Embryonic facial prominence (tissue), 1 donor: ENCODE measurements around the gene INS.
"Not testable (repeated sequence)": the region's sequence is repeated elsewhere in the genome, so short reads cannot be mapped to it uniquely, and the experiment has no call there.

Source experiments
- DNase-seq: peaks from one replicate; pipeline ENCODE4 v3.0.0-alpha.2; 2016; ENCODE audit errors: extremely low spot score

Gene INS

DNA sequence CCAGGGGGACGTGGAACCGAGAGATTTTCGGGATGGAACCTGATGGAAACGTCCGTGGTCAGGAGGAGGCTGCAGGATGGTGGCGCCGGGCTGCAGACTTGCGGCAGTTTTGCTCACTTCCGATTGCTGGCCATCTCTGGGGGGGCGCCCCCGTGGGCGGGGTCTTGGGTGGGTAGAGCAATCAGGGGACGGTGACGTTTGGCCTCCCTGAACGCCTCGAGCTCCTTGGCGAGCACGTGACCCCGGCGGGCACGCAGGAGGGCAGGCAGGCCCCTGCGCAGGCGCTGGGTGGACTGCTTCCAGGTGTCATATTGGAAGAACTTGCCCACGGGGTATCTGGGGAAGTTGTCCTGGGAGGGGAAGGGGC is 28.2 kb downstream of the INS start:
- no peak for DNase-seq

- DNase-seq, result no peak
Observed at GRCh38 chr11:2132246-2132645, 28.8 kb downstream of the INS start.

GRCh38 chr11:2131371-2132236 is 29.4 kb downstream of the INS start:
- DNase-seq, result no peak

GRCh38 chr11:2130881-2131352 is 30.1 kb downstream of the INS start:
- no peak for DNase-seq

DNA sequence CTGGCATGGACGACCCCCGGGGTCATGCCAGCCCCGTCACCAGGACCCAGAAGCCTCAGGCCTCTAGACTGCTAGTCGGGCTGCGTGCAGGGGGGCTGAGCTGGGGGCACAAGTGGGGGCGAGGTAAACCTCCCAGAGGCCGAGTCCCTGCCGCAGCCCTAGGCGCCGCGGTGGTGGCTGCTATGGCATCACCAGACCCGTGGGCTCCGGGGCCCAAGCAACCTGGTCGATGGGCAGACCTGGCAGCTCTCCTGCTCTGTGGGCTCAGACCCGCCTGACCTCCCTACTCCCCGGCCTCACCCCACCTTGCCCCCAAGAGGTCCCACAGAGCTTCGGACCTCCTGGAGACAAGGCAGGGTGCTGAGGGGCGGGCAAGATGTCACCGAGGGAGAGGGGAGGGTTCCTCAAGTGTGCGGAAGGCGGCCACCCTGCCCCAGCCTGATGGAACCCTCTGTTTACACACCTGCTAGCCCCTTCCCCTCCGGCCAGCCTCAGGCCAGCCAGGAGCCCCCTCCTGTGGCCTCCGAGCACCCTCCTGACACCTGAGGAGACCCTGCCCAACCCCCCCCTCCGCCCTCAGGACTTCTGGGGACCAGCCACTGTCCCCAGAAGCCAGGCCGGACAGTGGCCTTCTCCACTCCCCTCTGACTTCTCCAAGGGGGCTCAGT is 31.2 kb downstream of the INS start:
- DNase-seq, result no peak

DNA sequence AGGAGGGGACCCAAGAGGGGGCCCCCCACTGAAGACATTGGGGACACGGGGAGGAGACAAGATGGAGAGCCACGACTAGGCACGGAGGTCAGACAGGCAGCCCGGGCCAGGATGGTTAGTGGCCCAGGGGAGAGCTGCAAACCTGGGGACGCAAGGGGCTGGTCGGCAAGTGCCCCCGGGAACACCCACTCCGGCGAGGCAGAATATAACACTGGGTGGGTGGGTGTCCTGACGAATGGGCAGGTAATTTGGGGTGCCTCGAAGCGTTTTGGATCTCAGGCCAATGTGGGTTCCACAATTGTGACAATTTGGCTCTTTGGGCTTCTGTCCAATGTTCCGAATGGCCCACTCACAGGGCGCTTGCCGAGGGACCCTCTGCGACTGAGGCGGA is 31.7 kb downstream of the INS start:
- no peak for DNase-seq

DNA sequence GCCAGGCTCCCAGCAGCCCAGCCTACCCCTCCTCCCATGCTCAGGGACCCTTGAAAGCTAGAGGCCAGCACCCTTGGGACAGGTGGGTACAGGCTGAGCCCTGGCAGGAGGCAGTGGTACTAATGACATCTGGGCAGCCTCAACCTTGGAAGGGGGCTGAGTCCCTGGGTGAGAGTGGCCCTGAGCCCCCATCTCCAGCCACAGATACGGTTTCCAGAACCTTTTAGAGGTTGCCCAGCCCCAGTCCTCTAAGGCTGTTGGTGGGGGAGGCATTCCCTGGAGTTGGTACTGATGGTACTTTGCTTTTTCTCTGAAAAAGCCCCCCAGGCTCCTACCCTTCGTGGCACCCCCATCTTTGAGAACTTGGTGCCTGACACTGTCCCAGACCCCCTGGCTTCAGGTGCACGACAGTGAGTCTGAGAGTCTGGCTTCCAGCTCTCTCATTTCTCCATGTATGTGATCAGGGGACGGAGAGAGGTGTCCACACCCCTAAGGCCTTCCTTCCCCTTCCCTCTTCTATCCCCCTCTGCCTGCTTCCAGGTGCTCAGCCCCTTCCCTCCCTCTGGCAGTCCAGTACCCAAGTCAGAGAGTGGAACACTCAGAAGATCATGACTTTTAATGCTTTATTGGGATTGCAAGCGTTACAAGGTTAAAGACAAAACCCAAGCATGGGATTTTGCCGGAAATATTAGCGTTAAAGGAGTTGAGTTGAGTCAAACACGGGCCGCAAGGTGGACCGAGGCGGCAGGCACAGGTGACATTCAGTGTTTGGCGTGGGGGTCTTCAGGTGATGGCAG is 32.3 kb downstream of the INS start:
- DNase-seq, result no peak

GRCh38 chr11:2128130-2128510 is 32.9 kb downstream of the INS start:
- DNase-seq, result no peak

DNA sequence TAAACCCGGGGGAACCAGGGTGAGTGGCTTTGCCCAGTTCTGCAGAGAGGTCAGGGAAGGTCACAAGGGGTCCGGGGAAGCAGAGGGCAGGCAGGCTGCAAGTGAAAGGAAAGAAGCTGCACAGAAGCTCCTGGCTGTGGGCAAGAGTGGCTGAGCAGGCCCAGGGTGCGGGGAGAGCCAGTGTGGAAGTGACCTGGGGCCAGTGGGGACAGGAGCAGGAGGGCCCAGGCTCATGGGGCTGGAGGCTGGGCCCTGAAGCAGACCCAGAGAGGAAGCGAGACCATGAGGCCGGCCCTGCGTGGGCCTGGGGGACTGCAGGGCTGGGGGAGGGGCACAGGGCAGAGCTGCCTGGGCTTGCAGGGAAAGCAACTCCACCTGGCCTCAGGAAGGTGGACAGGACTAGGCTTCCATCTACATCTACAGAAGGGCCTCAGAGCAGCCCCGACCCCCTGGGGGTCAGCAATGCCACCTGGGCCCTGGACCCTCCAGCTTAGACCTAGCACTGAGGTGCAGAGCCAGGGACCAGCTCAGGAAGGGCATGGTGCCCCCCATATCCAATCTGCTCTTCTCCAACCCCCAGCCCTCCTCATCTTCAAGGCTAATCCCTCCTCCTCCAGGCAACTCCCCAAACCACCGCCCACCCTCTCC is 33.4 kb downstream of the INS start:
- DNase-seq, result no peak

DNA sequence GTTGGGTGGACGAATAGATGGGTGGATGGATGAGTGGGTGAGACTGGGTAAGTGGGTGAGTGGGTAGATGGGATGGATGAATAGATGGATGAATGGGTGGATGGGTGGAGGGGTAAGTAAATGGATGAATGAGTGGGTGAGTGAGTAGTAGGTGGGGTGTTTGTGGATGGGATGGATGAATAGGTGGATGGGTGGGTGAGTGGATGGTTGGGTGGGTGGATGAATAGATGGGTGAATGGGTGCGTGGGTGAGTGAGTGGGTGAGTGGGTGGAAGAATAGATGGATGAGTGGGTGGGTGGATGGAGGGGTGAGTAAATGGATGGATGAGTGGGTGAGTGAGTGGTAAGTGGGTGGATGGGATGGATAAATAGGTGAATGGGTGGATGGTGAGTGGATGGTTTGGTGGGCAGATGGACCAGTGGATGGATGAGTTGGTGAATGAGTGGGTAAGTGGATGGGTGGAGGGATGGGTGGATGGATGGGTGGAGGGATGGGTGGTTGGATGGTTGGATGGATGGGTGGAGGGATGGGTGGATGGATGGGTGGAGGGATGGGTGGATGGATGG is 34.4 kb downstream of the INS start:
- DNase-seq, result no peak

- DNase-seq, result not testable (repeated sequence)
Observed at GRCh38 chr11:2124736-2125484, 36.1 kb downstream of the INS start.

GRCh38 chr11:2123628-2123960 is 37.4 kb downstream of the INS start:
- no peak for DNase-seq

GRCh38 chr11:2122907-2123627 is 37.9 kb downstream of the INS start:
- no peak for DNase-seq

- DNase-seq, result no peak
Observed at GRCh38 chr11:2122222-2122906, 38.6 kb downstream of the INS start.

DNA sequence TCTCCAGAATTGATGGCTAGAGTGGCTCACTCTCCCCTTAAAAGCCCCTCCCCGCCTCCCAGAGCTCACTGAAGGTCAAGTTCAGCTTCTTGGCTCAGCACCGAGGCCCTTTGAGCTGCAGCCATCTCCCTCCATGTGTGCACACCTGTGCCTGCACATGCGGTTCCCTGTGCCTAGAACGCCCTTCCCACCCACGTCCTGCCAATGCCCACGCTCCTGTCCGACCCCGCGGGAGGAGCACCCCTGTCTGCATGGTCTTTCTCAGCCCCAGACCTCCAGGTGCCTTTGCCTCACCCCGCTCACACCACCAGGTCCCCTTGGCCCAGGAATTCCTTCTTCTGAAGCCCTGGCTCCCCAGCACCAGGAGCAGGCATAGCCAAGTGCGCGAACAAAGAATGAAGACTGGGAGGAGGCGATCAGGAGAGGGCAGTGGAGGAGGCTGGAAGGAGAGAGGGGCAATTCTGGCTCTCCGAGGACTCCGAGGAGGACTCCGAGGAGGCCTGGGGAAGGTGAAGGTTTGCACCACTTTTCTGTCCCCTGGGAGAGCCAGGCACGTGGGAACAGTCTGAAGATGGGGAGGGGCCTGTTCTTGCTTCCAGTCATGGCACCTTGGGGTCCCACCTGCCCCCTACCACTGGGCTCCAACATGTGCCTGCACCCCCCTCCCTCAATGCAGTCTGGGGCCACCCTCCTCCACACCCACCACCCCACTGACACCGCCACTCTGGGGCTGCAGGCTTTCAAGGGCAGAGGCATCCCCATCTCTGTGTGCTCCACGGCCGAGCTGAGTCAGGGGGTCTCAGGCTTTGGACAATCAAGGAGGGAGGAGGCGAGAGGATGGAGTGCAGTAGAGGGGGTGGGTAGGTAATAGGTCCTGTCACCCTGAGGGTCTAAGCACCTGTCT is 39.5 kb downstream of the INS start:
- no peak for DNase-seq

DNA sequence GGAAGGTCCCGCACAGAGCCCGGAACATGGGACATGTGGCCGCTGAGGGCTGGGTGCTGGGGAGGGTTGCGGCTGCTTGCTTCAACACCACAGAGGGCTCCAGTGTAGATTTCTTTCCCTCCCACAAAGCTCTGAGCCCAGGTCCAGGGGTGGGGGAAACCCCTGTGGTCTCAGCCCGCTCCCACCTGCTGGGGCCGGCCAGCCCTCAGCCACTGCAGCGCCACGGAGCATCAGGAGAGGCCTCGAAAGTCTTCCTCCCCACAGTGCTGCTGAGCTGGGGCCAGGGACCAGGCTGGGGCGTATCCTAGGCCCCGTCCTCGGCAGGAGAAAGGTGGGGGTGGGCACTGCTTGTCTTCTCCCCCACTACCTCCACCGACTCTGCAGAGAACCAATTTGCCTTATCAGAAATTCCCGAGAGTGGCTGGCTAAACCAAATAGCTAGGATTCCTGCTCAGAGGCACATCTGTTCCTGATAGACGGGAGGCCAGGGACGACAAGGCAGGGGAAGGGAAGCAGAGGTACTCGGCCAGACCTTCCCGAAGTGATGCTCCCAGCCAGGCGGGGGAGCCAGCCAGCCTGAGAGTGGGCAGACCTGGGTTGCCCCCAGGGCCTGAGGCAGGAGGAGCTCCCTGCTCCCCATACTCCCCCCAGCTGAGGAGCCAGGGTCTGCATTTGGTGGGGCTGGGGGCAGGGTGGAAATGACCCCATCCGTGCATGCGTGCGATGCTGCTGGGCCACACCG is 40.5 kb downstream of the INS start:
- DNase-seq, result no peak

GRCh38 chr11:2118677-2119076 is 42.3 kb downstream of the INS start:
- DNase-seq, result no peak

- DNase-seq, result no peak
Observed at GRCh38 chr11:2116680-2117079, 44.3 kb downstream of the INS start.
